Heart left ventricle (tissue), 13 donors: Measurements from ENCODE around the gene FRMD4B.

Source experiments
- POLR2A ChIP-seq, 2 donors: fragments of 450-650 bp; IDR thresholded peaks; one replicate each; pipeline ENCODE4 v1.6.1; 2017; ENCODE audit warnings: antibody characterized with exemption in 2 of 2, mild to moderate bottlenecking in 2 of 2, moderate library complexity in 2 of 2
- TF ChIP-seq, protein P1 (sequence below), 12 donors: fragments of 200-600 bp; sonication (generic) in 4 of 12; IDR thresholded peaks; one replicate each; pipeline versions ENCODE4 v1.5.0 to v1.8.0; 2018 to 2022; ENCODE audit warnings: antibody characterized with exemption in 12 of 12, mild to moderate bottlenecking in 5 of 12
- donor health status: ischemic (EF 13 %, LVEDD 7.1; RV severe dilation, severe dysfunction).
- donor health status: DM: no; HTN: yes; CAD: no.
- donor health status: DM: no; HTN: no; CAD: no.
- donor health status: ischemic (EF 25% LVEDD 6.9; RV normal size, moderate dysfunction).
- donor health status: ischemic (EF 25% LVEDD 5.7; RV mildly dilated, moderate dysfunction).
- donor health status: ischemic (EF 35%, LVEDD 5.7; RV mildly dilated, moderate dysfunction).
- donor health status: nonischemic (EF 11% LVEDD 7.7; RV severe dilation, severe dysfunction).
- donor health status: DM: yes; HTN: yes; CAD: no.
- donor health status: PGD.
- donor health status: ischemic (EF 29% LVEDD 5.4; RV normal size, mild dysfunction).
- donor health status: nonischemic (EF 23%, LVEDD 6.1; RV moderate dilation, normal function).

DNA sequence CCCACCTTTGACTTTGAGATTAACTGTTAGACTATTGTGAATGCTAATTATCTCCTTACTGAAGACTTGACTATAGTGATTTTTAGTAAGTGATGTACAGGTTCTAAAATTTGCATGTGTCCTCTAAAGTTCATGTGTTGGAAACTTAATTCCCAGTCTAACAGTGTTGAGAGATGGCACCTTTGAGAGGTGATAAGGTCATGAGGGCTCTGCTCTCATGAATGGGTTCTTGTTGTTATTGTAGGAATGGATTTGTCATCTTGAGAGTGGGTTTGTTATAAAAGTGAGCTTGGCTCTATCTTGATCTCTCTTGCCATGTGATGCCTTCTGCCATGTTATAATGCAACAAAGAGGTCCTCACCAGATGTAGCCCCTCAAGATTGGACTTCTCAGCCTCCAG, 244.6 kb downstream of the FRMD4B start:
- TF ChIP-seq, protein P1, sequence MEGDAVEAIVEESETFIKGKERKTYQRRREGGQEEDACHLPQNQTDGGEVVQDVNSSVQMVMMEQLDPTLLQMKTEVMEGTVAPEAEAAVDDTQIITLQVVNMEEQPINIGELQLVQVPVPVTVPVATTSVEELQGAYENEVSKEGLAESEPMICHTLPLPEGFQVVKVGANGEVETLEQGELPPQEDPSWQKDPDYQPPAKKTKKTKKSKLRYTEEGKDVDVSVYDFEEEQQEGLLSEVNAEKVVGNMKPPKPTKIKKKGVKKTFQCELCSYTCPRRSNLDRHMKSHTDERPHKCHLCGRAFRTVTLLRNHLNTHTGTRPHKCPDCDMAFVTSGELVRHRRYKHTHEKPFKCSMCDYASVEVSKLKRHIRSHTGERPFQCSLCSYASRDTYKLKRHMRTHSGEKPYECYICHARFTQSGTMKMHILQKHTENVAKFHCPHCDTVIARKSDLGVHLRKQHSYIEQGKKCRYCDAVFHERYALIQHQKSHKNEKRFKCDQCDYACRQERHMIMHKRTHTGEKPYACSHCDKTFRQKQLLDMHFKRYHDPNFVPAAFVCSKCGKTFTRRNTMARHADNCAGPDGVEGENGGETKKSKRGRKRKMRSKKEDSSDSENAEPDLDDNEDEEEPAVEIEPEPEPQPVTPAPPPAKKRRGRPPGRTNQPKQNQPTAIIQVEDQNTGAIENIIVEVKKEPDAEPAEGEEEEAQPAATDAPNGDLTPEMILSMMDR (IDR thresholded peaks at IDR 0.05) = no peak
- TF ChIP-seq POLR2A (IDR thresholded peaks at IDR 0.05) = no peak
